ENCODE data around the gene NFKBIL1. TPM values are rescaled to one million over a fixed set of nuclear protein-coding genes. Genes with fewer than 3 reads are reported as not detected.
"Not testable (repeated sequence)": the region's sequence is repeated elsewhere in the genome, so short reads cannot be mapped to it uniquely, and the experiment has no call there.

Gene NFKBIL1, protein sequence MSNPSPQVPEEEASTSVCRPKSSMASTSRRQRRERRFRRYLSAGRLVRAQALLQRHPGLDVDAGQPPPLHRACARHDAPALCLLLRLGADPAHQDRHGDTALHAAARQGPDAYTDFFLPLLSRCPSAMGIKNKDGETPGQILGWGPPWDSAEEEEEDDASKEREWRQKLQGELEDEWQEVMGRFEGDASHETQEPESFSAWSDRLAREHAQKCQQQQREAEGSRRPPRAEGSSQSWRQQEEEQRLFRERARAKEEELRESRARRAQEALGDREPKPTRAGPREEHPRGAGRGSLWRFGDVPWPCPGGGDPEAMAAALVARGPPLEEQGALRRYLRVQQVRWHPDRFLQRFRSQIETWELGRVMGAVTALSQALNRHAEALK
- 12.7 TPM for total RNA-seq
- long read RNA-seq, transcript NFKBIL1-203 (4 exons, 1,478 nt): major isoform, 24 of 32 reads
- long read RNA-seq, partial matches to known transcripts: 4 of 32 reads
- long read RNA-seq, other reads (novel, unspliced or antisense): 0 of 32 reads

GRCh38 chr6:31546958-31547726 is at the start of gene NFKBIL1:
Gene NFKBIL1, plus strand, starts transcription at chr6:31547608. Its CDS starts 87 bp downstream, at chr6:31547695.
- ATAC-seq (peak; percentile 97), DNase-seq (peak; percentile 95)
- intact Hi-C loops (cut with micrococcal nuclease): loop anchor here (2.0 kb wide), 1 partner anchor 52 kb away; no protein-coding TSS in a partner anchor

DNA sequence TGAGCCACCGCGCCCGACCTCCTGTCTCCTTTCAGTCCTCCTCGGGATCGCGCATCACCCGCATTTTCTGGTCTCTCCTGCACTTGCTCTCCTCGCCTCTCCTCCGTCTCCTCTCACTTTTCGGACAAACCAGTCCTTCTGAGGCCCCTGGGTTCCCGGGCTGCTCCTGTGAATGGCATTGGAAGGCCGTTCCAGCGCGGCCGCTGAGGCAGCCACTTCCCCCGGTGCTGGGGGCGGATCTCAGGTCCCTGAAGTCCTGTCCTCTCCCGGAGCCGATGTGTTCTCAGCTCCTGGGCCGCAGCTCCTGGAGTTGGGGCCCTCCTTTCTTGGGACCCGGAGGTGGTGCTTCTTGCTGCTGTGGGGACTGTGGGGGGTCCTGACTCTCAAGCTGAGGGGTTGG is 48.7 kb upstream of the NFKBIL1 start:
- no peak for DNase-seq
- ATAC-seq: no peak
- intact Hi-C loops (cut with micrococcal nuclease): no loop called here

DNA sequence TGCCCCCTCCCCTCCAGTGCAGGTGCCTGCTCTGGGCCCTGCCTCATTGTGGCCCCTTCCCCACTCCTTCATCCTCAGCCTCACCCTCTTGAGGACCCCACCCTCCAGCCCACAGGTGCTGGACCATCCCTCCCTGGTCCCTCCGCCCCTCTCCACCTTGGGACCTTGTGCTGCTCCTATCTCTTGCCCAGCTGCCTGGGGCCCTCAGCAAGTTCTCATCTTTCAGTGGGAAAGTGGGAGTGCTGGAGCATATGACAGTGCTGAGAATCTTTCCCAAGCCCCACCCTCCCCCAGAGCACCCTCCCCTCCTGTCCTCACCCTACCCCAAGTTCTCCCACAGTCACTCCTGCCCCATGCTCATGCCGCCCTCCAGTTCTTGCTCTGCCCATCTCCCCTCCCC is 47.8 kb upstream of the NFKBIL1 start:
- intact Hi-C loops (cut with micrococcal nuclease); ATAC-seq; DNase-seq: not testable (repeated sequence)

DNA sequence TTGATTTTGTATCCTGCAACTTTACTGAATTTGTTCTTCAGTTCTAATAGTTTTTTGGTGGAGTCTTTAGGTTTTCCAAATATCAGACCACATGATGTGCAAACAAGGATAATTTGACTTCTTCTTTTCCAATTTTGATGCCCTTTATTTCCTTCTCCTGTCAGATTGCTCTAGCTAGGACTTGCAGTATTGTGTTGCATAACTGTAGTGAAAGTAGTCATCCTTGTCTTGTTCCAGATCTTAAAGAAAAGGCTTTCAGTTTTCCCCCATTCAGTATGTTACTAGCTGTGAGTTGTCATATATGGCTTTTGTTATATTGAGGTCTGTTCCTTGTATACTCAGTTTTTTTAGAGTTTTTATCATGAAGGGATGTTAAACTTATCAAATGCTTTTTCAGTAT is 44.8 kb upstream of the NFKBIL1 start:
- DNase-seq (no peak), ATAC-seq (no peak)
- intact Hi-C loops (cut with micrococcal nuclease): no loop called here

DNA sequence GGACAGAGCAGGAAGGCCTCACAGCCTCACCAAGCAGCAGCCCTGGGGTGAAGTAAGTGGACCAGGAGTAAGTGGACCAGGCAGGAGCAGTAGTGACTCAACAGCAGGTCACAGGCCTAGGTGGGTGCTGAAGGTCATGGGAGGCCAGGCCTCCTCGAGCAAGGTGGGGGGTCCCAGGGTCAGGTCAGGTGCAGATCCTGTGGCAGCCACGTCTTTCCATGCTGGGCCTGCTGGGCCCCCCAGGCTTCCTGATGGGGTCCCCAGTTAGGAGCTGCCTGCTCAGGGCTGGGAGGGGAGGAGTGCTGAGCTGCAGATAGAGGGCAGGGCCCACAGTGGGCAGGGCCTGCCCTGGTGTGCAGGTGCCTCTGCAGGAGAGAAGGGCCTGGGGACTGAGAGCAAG is 38.4 kb upstream of the NFKBIL1 start:
- DNase-seq; ATAC-seq; intact Hi-C loops (cut with micrococcal nuclease): not testable (repeated sequence)

DNA sequence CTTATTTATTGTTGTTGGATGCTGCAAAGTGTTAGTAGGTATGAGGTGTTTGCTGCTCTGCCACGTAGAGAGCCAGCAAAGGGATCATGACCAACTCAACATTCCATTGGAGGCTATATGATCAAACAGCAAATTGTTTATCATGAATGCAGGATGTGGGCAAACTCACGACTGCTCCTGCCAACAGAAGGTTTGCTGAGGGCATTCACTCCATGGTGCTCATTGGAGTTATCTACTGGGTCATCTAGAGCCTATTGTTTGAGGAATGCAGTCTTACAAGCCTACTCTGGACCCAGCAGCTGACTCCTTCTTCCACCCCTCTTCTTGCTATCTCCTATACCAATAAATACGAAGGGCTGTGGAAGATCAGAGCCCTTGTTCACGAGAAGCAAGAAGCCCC is 37.4 kb upstream of the NFKBIL1 start:
- ATAC-seq (no peak), DNase-seq (no peak)
- intact Hi-C loops (cut with micrococcal nuclease): no loop called here

GRCh38 chr6:31513456-31514165 is 33.8 kb upstream of the NFKBIL1 start:
- DNase-seq (no peak), ATAC-seq (no peak)
- intact Hi-C loops (cut with micrococcal nuclease): no loop called here

DNA sequence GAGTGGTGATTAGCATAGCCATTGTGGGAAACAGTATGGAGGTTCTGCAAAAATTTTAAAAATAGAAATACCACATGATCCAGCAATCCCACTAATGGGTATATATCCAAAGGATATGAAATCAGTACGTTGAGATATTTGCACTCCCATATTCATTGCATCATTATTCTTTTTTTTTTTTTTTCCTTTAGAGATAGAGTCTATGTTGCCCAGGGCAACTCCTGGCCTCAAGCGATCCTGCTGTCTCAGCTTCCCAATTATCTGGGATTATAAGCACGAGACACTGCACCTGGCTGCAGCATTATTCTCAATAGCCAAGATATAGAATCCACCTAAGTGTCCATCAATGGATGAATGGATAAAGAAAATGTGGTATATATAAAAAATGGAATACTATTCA is 25.6 kb upstream of the NFKBIL1 start:
- intact Hi-C loops (cut with micrococcal nuclease): no loop called here
- no peak for ATAC-seq
- no peak for DNase-seq

GRCh38 chr6:31525553-31525931 is 21.9 kb upstream of the NFKBIL1 start:
- DNase-seq (no peak), ATAC-seq (no peak)
- intact Hi-C loops (cut with micrococcal nuclease): no loop called here

DNA sequence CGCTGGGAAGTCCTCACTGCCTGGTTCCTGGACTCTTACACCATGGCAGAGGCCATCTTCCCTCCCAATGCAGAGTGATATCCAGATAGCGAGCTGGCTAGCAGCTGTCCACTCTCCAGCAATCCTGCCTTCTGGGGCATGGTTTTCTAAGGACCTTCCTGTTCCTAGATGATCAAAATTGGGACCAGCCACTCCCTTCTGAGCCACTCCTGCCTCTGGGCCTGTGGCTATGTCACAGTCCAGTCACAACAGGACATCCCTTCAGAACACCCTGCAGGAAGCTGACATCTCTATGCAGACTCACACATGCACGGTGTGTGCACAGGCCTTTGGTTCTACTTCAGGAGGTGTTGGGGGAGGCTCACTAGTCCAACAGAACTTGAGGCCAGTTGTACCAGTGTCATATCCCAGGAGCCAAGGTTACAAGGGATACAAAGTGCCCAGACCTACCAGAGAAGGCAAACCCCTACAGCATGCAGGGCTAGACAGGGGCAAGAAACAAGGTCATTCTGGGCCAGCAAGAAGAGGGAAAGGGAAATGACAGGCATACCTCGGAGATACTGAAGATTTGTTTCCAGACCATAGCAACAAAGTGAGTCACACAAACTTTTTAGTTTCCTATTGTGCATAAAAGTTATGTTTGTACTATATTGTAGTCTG is 21.3 kb upstream of the NFKBIL1 start:
- intact Hi-C loops (cut with micrococcal nuclease): no loop called here
- DNase-seq: no peak
- ATAC-seq: no peak

- no peak for ATAC-seq
- intact Hi-C loops (cut with micrococcal nuclease): no loop called here
- no peak for DNase-seq
Measured at GRCh38 chr6:31528307-31528777, 19.1 kb upstream of the NFKBIL1 start.

- ATAC-seq (peak; percentile 15), DNase-seq (no peak)
- intact Hi-C loops (cut with micrococcal nuclease): no loop called here
Measured at GRCh38 chr6:31528821-31529328, 18.5 kb upstream of the NFKBIL1 start, which contains the start of gene MCCD1. Gene MCCD1, plus strand, starts transcription at chr6:31528962. Its CDS starts 53 bp downstream, at chr6:31529015.

DNA sequence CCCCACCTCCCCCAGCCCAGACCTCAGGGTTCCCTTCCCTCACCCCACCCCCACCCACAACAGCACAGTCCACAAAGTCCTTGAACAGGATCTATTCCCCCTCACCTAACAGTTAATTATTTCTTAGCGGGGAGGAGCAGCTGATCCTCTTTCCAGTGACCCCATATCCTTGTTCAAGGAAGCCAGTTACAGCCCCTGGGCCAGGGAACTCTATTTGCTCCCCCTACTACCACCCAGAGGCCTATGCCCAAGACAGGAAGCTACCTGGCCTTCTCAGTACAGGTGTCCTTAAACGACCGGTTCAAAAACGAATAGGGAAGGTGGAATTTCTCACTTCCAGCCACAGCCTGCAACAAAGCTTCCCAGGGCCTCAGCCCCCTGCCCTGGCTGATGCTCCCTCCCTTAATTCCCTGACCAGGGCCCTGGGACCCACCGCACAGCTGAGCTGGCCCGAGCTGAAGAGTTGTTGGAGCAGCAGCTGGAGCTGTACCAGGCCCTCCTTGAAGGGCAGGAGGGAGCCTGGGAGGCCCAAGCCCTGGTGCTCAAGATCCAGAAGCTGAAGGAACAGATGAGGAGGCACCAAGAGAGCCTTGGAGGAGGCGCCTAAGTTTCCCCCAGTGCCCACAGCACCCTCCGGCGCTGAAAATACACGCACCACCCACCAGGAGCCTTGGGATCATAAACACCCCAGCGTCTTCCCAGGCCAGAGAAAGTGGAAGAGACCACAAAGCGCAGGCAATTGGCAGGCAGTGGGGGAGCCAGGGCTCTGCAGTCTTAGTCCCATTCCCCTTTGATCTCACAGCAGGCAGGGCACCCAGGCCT is 17.9 kb upstream of the NFKBIL1 start:
- intact Hi-C loops (cut with micrococcal nuclease): no loop called here
- peak; percentile 12 for ATAC-seq
- no peak for DNase-seq

DNA sequence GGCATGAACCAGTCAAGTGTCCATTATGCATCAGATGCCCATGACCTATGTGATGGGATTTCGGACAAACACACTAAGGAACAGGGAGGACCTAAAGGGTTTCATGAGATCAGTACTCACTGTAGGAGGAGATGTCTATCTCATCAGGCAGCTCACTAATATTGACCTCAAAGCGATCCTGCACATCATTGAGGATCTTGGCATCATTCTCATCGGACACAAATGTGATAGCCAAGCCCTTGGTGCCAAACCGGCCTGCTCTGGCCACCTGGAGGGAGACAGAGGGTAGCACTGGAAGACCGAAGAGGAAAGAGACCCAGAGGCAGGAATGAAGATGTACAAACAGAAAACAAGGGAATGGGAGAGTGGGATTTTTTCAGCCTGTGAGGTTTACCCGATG is 16.7 kb upstream of the NFKBIL1 start:
- no peak for DNase-seq
- no peak for ATAC-seq
- intact Hi-C loops (cut with micrococcal nuclease): no loop called here

- DNase-seq: no peak
- no peak for ATAC-seq
- intact Hi-C loops (cut with micrococcal nuclease): no loop called here
Measured at GRCh38 chr6:31531162-31531561, 16.2 kb upstream of the NFKBIL1 start.

DNA sequence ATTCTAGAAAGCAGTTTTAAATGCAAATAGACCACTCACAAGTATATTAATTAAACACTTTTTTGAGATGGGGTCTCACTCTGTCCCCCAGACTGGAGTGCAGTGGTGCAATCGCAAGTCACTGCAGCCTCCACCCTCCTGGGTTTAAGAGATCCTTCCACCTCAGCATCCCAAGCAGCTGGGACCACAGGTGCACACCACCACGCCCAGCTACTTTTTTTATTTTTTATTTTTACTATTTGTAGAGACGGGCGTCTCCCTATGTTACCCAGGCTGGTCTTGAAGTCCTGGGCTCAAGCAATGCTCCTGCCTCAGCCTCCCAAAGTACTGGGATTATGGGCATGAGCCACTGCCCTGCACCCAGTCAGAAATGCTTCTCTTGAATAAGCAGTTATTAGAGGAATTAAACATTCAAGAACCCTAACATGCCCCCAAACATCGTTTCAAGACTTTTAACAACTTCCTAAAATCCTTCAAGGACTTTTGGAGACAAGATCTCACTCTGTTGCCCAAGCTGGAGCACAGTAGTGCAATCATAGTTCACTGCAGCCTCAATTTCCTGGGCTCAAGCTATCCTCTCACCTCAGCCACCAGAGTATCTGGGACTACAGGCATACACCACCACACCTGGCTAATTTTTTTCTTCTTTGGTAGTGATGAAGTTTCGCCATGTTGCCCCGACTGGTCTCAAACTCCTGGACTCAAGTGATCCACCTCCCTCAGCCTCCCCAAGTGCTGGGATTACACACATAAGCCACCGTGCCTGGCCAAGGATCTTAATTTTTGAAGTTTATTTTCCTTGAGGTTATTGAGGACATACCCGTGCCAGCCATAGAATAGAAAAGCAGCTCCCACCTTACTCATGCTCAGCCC is 15.4 kb upstream of the NFKBIL1 start:
- intact Hi-C loops (cut with micrococcal nuclease): no loop called here
- DNase-seq (no peak), ATAC-seq (no peak)

All from left ventricle myocardium superior (tissue), 1 donor.